PFSK-1 (cell line): Measurements from ENCODE around the gene MC1R.

Experiments used
- FOXP2 ChIP-seq: optimal IDR thresholded peaks from 2 replicates; pipeline ENCODE3; 2011; ENCODE audit warnings: borderline replicate concordance, control low read depth, inconsistent platforms; ENCODE audit not compliant: insufficient read depth; ENCODE audit errors: extremely low read length, extremely low read depth
- POLR2AphosphoS5 ChIP-seq: IDR thresholded peaks from 2 replicates; pipeline ENCODE4 v1.6.1; 2012; ENCODE audit warnings: low read depth, mild to moderate bottlenecking, control low read depth, low read length, moderate library complexity
- REST ChIP-seq, 2 experiments: IDR thresholded peaks; 2 replicates each; pipeline versions ENCODE4 v1.6.1 to v1.8.0; 2011 to 2012; ENCODE audit warnings: low read depth in 2 of 2, low read length in 2 of 2, control low read depth in 1 of 2, inconsistent platforms in 1 of 2, mild to moderate bottlenecking in 1 of 2, moderate library complexity in 1 of 2; ENCODE audit not compliant: insufficient read depth in 1 of 2
- SIN3A ChIP-seq: IDR thresholded peaks from 2 replicates; pipeline ENCODE4 v1.6.1; 2012; ENCODE audit warnings: mild to moderate bottlenecking, low read length, moderate library complexity, borderline replicate concordance; ENCODE audit not compliant: insufficient read depth
- TAF1 ChIP-seq: IDR thresholded peaks from 2 replicates; pipeline ENCODE4 v1.6.1; 2012; ENCODE audit warnings: low read length, control low read depth, borderline replicate concordance; ENCODE audit not compliant: insufficient read depth

The MC1R gene

GRCh38 chr16:89924925-89925307 is 6.3 kb downstream of the MC1R start:
- TF ChIP-seq FOXP2 (no peak), REST (IDR thresholded peaks at IDR 0.05; ENCODE audit: insufficient read depth in 1 of 2, low read depth in 2 of 2, low read length in 2 of 2) (no peak), POLR2AphosphoS5 (no peak), TAF1 (no peak), SIN3A (no peak)

- TF ChIP-seq TAF1 (no peak), FOXP2 (no peak), POLR2AphosphoS5 (no peak), REST (IDR thresholded peaks at IDR 0.05; ENCODE audit: insufficient read depth in 1 of 2, low read depth in 2 of 2, low read length in 2 of 2) (no peak), SIN3A (no peak)
Measured at GRCh38 chr16:89925596-89926079, 7.0 kb downstream of the MC1R start.

- TF ChIP-seq REST (IDR thresholded peaks at IDR 0.05; ENCODE audit: insufficient read depth in 1 of 2, low read depth in 2 of 2, low read length in 2 of 2) (no peak), TAF1 (no peak), POLR2AphosphoS5 (no peak), SIN3A (no peak), FOXP2 (no peak)
Measured at GRCh38 chr16:89931305-89931896, 12.7 kb downstream of the MC1R start.

- TF ChIP-seq SIN3A (no peak), REST (IDR thresholded peaks at IDR 0.05; ENCODE audit: insufficient read depth in 1 of 2, low read depth in 2 of 2, low read length in 2 of 2) (no peak), FOXP2 (no peak), TAF1 (no peak), POLR2AphosphoS5 (no peak)
Measured at GRCh38 chr16:89931964-89932363, 13.3 kb downstream of the MC1R start.
